ENCODE data around the gene BRI3BP.

Gene BRI3BP

DNA sequence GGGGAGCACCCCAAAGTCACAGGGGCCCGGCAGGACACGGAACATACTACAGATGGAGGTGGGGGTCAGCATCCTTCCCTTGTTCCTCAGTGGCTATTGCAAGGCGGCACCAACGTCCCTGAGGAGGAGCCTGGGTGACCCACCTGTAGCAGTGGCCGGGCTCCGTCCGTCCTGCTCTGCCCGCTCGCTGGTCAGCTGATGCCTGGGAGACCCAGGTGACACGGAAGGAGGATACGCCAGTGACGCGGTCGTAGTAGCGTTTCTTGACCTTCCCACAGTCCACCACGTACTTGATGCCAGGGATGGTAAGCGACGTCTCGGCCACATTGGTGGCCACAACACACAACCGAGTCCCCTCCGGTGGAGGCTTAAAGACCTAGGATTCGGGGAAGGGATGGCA is 29.2 kb upstream of the BRI3BP start:
- no peak overlapping the region for H2AFZ ChIP-seq
- H3K79me2 ChIP-seq, result no peaks in the 10 kb centered on the region
- no peak overlapping the region for H3K9ac ChIP-seq
- no peak overlapping the region for H3K4me3 ChIP-seq (ENCODE audit: low read depth, low read length)
- H3K27ac ChIP-seq, result no peak overlapping the region
- H3K36me3 ChIP-seq (ENCODE audit: control insufficient read depth, insufficient read depth, low read length), result no peaks in the 10 kb centered on the region
- H3K27me3 ChIP-seq (ENCODE audit: control insufficient read depth, insufficient read depth, low read length), result no peaks in the 10 kb centered on the region
- H3K4me2 ChIP-seq (ENCODE audit: low read length), result no peak overlapping the region
- H3K9me3 ChIP-seq (ENCODE audit: control insufficient read depth, low read length), result no peaks in the 10 kb centered on the region
- no peaks in the 10 kb centered on the region for H3K4me1 ChIP-seq
- TF ChIP-seq, protein P1, sequence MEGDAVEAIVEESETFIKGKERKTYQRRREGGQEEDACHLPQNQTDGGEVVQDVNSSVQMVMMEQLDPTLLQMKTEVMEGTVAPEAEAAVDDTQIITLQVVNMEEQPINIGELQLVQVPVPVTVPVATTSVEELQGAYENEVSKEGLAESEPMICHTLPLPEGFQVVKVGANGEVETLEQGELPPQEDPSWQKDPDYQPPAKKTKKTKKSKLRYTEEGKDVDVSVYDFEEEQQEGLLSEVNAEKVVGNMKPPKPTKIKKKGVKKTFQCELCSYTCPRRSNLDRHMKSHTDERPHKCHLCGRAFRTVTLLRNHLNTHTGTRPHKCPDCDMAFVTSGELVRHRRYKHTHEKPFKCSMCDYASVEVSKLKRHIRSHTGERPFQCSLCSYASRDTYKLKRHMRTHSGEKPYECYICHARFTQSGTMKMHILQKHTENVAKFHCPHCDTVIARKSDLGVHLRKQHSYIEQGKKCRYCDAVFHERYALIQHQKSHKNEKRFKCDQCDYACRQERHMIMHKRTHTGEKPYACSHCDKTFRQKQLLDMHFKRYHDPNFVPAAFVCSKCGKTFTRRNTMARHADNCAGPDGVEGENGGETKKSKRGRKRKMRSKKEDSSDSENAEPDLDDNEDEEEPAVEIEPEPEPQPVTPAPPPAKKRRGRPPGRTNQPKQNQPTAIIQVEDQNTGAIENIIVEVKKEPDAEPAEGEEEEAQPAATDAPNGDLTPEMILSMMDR (IDR thresholded peaks at IDR 0.05), result no peak

DNA sequence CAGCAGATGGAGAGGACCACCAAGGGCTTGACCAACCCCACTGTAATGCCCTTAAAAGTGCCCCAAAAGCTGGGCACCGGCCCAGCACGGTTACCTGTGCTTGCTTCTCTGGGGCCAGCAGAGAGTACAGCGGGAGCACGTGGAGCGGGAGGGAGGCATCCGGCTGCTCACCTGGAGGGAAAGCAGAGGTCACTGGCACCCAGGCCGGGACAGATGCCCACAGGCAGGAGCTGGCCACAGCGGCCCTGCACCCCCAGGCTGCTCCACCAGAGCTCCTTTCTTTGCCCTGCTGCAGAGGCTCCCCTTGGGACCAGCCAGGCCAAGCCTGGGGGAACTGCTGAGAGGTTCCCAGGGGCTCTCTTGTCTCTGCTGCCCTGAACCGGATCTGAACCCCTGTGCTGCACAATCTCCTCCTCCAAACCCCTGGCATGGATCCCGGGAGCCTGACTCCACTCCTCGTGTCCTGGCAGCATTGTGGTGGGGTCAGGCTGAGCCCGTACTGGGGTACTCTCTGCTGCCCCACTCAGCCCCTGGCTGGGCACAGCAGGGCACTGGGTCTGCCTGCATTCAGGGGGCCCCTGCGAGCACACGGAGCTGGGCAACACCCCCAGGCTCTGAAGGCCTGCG is 28.5 kb upstream of the BRI3BP start:
- Histone ChIP-seq H3K4me3 (ENCODE audit: low read depth, low read length) (no peak overlapping the region), H3K36me3 (ENCODE audit: control insufficient read depth, insufficient read depth, low read length) (no peaks in the 10 kb centered on the region), H3K4me2 (ENCODE audit: low read length) (no peak overlapping the region), H2AFZ (no peak overlapping the region), H3K79me2 (no peaks in the 10 kb centered on the region), H3K4me1 (no peaks in the 10 kb centered on the region), H3K9me3 (ENCODE audit: control insufficient read depth, low read length) (no peaks in the 10 kb centered on the region), H3K9ac (no peak overlapping the region), H3K27ac (no peak overlapping the region), H3K27me3 (ENCODE audit: control insufficient read depth, insufficient read depth, low read length) (no peaks in the 10 kb centered on the region)
- TF ChIP-seq, protein P1 (IDR thresholded peaks at IDR 0.05), result no peak

DNA sequence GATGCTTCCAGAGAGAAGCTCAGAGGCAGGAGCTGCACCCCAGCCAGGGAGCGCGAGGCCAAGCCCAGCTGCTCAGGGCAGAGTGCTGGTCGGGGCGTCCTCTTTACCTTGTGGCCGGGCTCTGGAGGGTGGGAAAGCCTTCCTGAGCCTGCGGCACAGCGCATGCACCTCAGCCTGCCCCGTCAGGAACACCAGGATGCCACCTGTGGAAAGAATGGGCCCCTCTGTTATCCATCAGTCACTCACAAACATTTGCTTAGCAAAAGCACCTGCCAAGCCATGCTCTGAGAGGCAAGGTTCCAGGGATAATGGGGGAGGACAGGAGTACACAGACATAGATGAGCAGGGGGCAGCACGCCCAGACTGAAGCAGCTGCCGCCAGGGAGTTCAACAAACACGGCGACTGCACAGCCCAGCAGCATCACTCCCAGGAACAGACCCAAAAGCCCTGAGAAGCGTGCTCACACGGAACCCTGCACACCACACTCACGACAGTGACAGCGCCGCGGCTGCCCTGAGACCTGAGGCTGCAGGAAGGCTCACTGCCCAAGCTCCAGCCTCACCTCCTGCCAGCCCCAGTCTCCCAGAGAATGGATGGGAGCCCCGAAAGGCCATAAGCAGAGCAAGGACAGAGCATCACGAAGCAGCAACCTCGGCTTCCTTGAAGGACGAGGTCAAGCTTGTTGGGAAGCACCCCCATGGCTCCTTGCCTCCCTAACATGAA is 26.3 kb upstream of the BRI3BP start:
- H3K27ac ChIP-seq, result no peak overlapping the region
- H3K36me3 ChIP-seq (ENCODE audit: control insufficient read depth, insufficient read depth, low read length), result no peaks in the 10 kb centered on the region
- no peak overlapping the region for H3K9ac ChIP-seq
- H2AFZ ChIP-seq, result no peak overlapping the region
- no peaks in the 10 kb centered on the region for H3K79me2 ChIP-seq
- TF ChIP-seq, protein P1 (IDR thresholded peaks at IDR 0.05), result no peak
- H3K4me2 ChIP-seq (ENCODE audit: low read length), result no peak overlapping the region
- H3K9me3 ChIP-seq (ENCODE audit: control insufficient read depth, low read length), result no peaks in the 10 kb centered on the region
- H3K27me3 ChIP-seq (ENCODE audit: control insufficient read depth, insufficient read depth, low read length), result no peaks in the 10 kb centered on the region
- H3K4me1 ChIP-seq, result no peaks in the 10 kb centered on the region
- H3K4me3 ChIP-seq (ENCODE audit: low read depth, low read length), result no peak overlapping the region

DNA sequence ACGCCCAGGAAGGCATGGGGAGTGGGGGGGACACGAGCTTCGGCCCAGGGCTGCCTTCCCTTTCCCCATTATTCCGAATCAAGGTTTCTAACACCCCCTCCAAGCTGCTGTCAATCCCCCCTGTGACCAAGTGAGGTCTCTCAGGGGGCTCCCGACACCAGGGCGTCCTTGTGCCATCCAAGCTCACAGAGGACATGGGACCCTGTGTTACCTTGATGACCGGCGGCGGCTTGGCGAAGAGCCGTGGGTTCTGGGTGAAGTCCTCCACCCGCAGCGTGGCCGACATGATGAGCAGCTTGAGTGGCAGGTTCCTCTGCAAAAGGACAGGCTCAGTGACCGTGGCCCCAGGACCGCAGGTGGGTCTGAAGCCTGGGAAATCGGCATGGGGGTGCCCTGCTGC is 24.8 kb upstream of the BRI3BP start:
- no peaks in the 10 kb centered on the region for H3K27me3 ChIP-seq (ENCODE audit: control insufficient read depth, insufficient read depth, low read length)
- no peaks in the 10 kb centered on the region for H3K79me2 ChIP-seq
- H3K4me1 ChIP-seq, result no peaks in the 10 kb centered on the region
- no peak overlapping the region for H2AFZ ChIP-seq
- no peaks in the 10 kb centered on the region for H3K36me3 ChIP-seq (ENCODE audit: control insufficient read depth, insufficient read depth, low read length)
- TF ChIP-seq, protein P1 (IDR thresholded peaks at IDR 0.05), result no peak
- H3K27ac ChIP-seq, result no peak overlapping the region
- no peak overlapping the region for H3K4me2 ChIP-seq (ENCODE audit: low read length)
- H3K4me3 ChIP-seq (ENCODE audit: low read depth, low read length), result no peak overlapping the region
- no peaks in the 10 kb centered on the region for H3K9me3 ChIP-seq (ENCODE audit: control insufficient read depth, low read length)
- H3K9ac ChIP-seq, result no peak overlapping the region
